ENCODE results near the gene TMEM31.

Gene TMEM31, protein sequence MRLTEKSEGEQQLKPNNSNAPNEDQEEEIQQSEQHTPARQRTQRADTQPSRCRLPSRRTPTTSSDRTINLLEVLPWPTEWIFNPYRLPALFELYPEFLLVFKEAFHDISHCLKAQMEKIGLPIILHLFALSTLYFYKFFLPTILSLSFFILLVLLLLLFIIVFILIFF

DNA sequence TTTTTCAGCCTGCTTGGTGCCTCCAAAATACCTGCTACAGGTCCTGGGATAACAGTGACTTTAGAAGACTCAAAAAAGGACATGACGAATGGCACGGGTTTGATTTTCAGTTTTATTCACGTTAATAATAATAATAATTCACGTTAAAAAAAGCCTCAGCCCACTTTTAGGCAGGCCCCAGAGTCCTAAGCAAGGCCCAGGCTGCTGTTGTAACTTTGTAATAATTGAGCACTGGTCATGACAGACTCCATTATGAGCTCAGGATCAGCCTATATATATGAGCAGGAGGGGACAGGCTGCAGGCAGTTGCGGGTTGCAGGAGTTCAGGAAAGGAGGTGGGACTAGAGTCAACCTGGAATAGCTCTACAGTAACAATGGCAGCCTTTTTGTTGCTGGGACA is at the start of gene TMEM31:
TMEM31 (plus strand) TSS at position 301 of the 400 bp plus-strand sequence. CDS start 1,350 bp downstream, outside the sequence.
- TF ChIP-seq, protein P1, sequence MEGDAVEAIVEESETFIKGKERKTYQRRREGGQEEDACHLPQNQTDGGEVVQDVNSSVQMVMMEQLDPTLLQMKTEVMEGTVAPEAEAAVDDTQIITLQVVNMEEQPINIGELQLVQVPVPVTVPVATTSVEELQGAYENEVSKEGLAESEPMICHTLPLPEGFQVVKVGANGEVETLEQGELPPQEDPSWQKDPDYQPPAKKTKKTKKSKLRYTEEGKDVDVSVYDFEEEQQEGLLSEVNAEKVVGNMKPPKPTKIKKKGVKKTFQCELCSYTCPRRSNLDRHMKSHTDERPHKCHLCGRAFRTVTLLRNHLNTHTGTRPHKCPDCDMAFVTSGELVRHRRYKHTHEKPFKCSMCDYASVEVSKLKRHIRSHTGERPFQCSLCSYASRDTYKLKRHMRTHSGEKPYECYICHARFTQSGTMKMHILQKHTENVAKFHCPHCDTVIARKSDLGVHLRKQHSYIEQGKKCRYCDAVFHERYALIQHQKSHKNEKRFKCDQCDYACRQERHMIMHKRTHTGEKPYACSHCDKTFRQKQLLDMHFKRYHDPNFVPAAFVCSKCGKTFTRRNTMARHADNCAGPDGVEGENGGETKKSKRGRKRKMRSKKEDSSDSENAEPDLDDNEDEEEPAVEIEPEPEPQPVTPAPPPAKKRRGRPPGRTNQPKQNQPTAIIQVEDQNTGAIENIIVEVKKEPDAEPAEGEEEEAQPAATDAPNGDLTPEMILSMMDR (conservative IDR thresholded peaks at IDR 0.05; ENCODE audit: low read length), result no peak
- no peak within 1 kb of the TSS for H3K4me3 ChIP-seq (ENCODE audit: low read length)
- DNase-seq (ENCODE audit: low read depth), result no peak

DNA sequence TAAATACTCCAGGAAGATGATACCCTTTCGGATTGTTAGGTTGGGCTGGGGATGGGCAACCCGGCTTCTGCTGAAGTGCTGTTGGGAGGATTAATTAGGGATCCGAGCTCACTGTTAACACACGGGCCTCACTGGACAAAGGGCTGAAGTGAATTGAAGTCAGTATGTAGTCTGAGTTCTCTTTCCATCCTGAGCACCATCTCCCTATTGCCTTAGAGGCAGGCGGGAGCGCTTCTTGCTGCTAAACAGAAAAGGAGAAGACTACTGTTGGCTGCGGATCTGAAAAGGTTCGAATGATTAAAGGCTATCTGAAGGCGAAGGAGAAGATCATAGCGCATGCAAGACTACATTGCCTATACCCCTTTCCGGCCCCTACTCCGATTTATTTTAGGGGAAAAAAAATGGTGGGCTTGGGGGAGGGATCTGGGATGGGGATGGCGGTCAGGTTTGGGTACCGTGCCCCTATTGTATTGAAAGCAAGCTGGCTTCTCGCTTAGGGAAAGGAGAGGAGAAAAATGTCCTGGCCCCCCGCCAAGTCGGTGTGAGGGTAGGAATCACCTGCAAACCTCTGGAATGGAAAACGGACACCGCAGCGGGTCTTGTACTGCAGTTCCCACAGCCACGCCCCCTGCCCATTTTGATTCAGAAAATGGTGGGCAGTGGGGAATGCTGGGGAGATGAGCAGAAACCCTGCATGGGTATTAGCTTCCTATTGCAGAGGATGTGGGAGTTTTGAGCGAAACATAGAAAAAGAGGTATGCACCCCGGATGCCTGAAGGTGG is 46.5 kb upstream of the TMEM31 start:
- H3K4me3 ChIP-seq (ENCODE audit: low read length), result no peak overlapping the region
- no peak for DNase-seq (ENCODE audit: low read depth)
- TF ChIP-seq, protein P1 (conservative IDR thresholded peaks at IDR 0.05; ENCODE audit: low read length), result no peak

DNA sequence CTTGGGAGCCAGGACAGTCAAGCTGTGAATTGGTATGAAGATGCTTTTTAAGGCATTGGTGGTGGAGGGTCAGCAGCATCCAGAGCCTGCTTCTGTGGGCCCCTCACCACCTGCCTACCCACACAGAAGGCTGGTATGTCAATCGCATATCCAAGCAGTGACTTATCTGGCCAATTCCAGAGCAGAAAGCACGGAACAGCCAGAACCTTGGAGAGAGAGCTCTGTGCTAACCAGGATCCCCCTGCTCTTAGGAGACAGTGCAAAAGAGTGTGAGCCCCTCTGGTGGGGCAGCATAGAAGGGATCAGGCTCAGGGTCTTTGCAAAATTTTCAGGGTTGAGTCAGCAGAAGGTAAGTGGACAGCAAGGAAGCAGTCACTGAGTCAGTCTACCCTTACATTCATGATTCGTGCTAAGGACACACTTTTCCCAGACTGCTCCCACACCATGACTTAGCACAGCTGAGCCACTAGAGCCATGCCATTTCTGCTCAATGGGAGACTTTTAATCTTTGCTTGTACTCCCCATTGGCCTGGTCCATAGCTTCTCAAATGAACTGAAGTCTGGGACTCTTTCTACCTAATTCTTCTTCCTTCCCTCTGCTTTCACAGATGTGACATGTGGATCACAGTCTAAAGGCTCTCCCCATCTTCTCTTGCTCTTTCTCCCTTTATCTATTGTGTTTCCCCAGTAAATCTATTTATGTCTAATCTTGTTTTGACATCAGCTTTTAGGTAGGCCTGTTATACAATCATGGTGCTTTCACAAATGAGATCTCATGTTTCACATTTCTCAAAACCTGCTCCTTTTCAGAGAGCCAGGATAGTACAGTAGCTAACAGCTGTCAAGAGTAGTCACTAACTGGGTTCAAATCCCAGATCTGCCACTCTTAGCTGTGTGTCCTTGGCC is 44.3 kb upstream of the TMEM31 start:
- DNase-seq (ENCODE audit: low read depth), result no peak
- TF ChIP-seq, protein P1 (conservative IDR thresholded peaks at IDR 0.05; ENCODE audit: low read length), result no peak
- H3K4me3 ChIP-seq (ENCODE audit: low read length), result no peak overlapping the region

DNA sequence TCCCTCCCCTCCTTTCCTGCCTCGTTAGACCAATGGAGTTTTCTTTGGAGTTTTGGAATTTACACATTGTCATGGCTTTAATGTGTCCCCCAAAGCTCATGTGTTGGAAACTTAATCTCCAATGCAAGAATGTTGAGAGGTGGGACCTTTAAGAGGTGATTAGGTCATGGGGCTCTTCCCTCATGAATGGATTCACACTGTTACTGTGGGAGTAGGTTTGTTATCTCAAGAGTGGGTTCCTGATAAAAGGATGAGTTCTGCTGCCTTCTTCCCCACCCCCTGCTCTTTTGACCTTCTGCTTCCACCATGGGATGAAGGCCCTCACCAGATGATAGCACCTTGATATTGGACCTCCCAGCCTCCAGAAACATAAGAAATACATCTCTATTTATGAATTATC is 41.0 kb upstream of the TMEM31 start:
- TF ChIP-seq, protein P1 (conservative IDR thresholded peaks at IDR 0.05; ENCODE audit: low read length), result no peak
- DNase-seq (ENCODE audit: low read depth), result no peak
- H3K4me3 ChIP-seq (ENCODE audit: low read length), result no peak overlapping the region

DNA sequence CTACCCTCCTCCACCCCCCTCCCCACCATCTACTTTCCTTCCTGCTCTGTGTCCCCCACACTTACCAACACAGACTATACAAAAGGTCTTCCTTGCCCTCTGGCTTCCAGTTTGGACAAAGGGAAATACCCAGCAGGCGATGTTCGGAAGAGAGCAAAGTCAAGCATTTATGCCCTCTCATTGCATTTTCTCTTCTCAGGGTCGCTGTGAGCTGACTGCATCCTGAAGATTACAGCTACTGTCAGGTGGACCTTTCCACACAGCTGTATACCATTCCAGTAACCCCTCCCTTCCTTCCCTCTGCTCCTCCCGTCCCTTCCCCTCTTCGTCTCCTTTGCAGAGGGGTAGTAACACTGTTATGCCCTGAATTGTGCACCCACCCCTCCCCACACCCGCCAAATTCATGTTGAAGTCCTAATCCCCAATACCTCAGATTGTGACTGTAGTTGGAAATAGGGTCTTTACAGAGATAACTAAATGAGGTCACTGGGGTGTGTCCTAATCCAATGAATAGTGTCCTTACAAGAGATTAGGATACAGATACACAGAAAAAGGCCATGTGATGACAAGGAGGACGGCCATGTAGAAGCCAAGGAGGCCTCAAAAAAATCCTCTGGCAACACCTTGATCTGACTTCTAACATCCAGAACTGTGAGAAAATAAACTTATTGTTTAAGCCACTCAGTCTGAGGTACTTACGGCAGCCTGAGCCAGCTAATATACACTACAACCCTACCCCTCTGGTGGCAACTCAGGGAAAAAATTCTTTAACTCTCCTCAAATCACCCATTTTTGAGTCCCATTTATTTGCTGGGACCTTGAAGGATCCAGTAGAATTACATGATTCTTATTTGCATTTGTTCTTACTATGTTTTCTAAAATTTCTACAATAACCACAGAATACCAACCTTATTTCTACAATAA is 35.9 kb upstream of the TMEM31 start:
- DNase-seq (ENCODE audit: low read depth), result no peak

More for the DNA sequence above, 35.9 kb upstream of the TMEM31 start:
- no peak overlapping the region for H3K4me3 ChIP-seq (ENCODE audit: low read length)
- TF ChIP-seq, protein P1 (conservative IDR thresholded peaks at IDR 0.05; ENCODE audit: low read length), result no peak
